SW480 (cell line): ENCODE data around the gene RPRML.
"Not testable (repeated sequence)": the region's sequence is repeated elsewhere in the genome, so short reads cannot be mapped to it uniquely, and the experiment has no call there.

ENCODE experiments used
- DNase-seq: peaks from one replicate; pipeline ENCODE4 v3.0.0-alpha.2; 2016; ENCODE audit warnings: low spot score

Gene RPRML

GRCh38 chr17:46976626-46977270 lies 2.3 kb downstream of the RPRML start:
- DNase-seq: peak; percentile 42

DNA sequence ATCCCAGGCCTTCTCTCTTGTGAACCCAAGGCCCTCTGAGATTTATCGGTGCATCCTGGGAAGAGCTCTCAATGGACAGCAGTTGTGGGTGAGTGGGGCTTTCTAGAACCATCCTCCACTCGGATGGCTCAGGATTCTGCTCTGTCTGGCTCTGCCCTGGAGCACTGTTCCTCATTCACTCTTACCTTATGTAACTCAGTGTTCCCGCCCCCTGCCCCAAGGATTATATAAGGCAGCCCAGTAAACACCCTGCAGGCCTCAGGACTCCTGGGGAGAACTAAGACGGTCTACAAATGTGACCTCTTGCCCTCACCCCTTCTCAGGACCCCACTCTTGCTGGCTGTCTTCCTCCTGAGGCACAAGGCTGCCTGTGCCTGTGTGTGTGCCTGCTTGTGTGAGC lies 3.8 kb downstream of the RPRML start:
- DNase-seq: no peak

DNA sequence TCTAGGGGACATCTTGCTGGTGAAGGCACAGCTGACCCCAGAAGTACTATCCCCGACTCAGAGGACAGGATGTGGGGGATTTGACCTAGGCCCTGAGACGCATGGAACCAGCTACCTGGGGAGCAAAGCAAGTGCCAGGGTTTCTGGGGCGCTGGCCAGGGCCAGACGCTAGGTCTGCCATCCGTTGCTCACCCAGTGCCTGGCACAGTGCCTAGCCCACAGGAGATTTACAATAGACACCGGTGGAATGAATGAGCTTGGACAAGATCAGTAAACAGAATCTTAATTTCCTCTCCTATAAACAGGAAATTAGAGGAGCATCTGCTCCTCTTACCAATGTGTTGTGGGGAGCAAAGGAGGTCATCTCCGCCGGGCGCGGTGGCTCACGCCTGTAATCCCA lies 5.0 kb downstream of the RPRML start:
- no peak for DNase-seq

- no peak for DNase-seq
Observed at GRCh38 chr17:46972346-46972745, 6.7 kb downstream of the RPRML start.

GRCh38 chr17:46971647-46972300 lies 7.3 kb downstream of the RPRML start:
- DNase-seq: no peak

DNA sequence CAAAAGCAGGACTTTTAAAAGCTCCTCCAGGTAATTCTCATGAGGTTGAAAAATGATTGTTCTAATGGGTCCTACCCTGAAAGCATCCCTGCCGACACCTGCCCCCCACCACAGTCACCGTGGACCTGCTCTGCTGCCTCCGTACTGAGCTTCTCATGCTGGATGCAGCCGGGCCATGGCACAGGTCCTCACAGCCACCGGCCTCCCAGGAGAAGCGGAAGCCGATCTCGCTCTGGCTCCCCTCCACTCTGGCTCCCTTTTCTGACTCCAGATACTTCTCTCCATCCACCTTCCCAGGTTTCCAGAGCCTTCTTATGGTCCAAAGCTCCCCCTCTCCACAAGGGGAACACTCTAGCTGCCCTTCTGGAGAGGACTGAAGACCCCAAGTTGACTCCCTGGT lies 10.2 kb downstream of the RPRML start:
- no peak for DNase-seq

GRCh38 chr17:46968224-46968834 lies 10.7 kb downstream of the RPRML start:
- DNase-seq: no peak

- DNase-seq: no peak
Observed at GRCh38 chr17:46964315-46965265, 14.5 kb downstream of the RPRML start.

- DNase-seq: no peak
Observed at GRCh38 chr17:46963571-46963970, 15.5 kb downstream of the RPRML start.

GRCh38 chr17:46962374-46962790 lies 16.7 kb downstream of the RPRML start:
- DNase-seq: no peak

GRCh38 chr17:46960152-46960551 lies 18.9 kb downstream of the RPRML start:
- no peak for DNase-seq

GRCh38 chr17:46958041-46958591 lies 20.9 kb downstream of the RPRML start:
- no peak for DNase-seq

DNA sequence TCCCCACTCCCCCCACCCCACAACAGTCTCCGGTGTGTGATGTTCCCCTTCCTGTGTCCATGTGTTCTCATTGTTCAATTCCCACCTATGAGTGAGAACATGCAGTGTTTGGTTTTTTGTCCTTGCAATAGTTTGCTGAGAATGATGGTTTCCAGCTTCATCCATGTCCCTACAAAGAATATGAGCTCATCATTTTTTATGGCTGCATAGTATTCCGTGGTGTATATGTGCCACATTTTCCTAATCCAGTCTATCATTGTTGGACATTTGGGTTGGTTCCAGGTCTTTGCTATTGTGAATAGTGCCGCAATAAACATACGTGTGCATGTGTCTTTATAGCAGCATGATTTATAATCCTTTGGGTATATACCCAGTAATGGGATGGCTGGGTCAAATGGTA lies 25.9 kb downstream of the RPRML start:
- not testable (repeated sequence) for DNase-seq

DNA sequence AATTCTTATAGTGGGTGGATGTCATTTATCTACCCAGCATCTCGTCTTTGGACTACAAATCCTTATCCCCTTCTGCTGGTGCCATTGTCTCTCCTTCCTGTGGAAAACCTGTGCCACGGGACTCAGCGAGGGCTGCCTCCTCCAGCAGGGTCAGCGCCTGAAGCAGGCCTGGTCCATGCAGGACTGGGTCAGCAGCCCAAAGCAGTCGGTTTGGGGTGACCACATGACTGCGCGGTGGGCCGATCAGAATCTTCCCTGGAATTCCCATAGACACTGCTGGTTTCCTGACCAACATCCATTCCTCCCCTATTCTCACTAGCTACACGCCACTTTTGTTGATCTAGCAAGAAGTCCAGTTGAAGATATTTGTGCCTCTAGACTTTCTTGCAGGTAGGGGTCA lies 26.9 kb downstream of the RPRML start:
- no peak for DNase-seq

GRCh38 chr17:46951706-46952105 lies 27.3 kb downstream of the RPRML start:
- no peak for DNase-seq

GRCh38 chr17:46950997-46951621 lies 27.9 kb downstream of the RPRML start:
- DNase-seq: no peak

GRCh38 chr17:46950342-46950996 lies 28.6 kb downstream of the RPRML start:
- no peak for DNase-seq

GRCh38 chr17:46949291-46950174 lies 29.5 kb downstream of the RPRML start:
- DNase-seq: peak; percentile 17

DNA sequence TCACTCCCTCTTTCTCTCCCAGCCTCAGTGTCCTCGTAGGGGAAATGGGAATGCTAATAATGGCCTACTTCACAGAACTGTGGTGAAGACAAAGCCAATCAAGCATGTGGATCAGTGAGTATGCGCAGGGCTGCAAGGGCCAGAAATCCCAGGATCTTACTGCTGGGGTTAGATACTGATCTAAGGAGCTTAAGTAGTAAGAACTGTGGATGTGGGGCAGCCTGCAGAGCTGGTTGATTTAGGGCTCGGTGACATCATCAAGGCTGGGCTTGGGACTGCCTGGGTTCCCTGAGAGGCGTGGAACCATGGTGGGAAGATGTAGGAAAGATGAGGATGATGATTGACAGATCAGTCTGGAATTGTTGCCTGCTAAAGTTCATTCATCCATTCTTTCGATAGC lies 30.5 kb downstream of the RPRML start:
- no peak for DNase-seq

- no peak for DNase-seq
Observed at GRCh38 chr17:46947216-46947615, 31.8 kb downstream of the RPRML start.
